OCI-LY7 (cell line): Measurements from ENCODE around the gene TMED5.

Experiments
- CTCF ChIP-seq: fragments of 200-600 bp; sonication (generic); conservative IDR thresholded peaks from 2 replicates; pipeline ENCODE4 v1.5.1; 2014; ENCODE audit warnings: mild to moderate bottlenecking, antibody characterized with exemption, low read length, moderate library complexity, mixed read lengths
- EZH2phosphoT487 ChIP-seq: fragments of 200-600 bp; sonication (generic); IDR thresholded peaks from 2 replicates; pipeline ENCODE4 v1.6.1; 2018; ENCODE audit warnings: low read depth, borderline replicate concordance, mild to moderate bottlenecking, mixed run types, antibody characterized with exemption, low read length, moderate library complexity, mixed read lengths

- no peak for TF ChIP-seq EZH2phosphoT487
- no peak for TF ChIP-seq CTCF
Observed at GRCh38 chr1:93132638-93133037, 47.6 kb downstream of the TMED5 start.
